ENCODE measurements around the gene FAR1.

The FAR1 gene

DNA sequence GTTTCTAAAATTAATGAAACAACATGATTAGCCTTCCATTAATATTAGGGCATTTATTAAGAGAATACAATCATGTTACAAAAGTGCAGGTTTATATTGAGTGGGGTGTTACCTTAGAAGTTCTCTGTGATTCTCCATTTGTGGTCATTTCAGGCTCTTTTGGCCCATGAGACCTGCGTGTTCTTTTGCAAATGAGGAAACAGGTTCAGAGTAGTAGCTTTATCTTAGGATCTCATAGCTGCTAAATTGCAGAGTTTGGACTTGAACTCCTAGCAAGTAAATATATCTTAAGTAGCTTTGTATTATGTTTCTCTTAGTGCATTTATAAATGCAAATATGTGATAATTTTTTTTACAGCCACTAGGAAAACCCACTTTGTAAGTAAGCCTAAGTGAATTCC, 18.3 kb downstream of the FAR1 start:
- Mint-ChIP-seq H3K27ac (no peak overlapping the region), H3K4me1 (no peaks in the 10 kb centered on the region), H3K4me3 (no peak overlapping the region), H3K36me3 (ENCODE audit: low read depth) (peaks cover 37% of the 10 kb centered on the region), H3K9me3 (peaks cover 22% of the 10 kb centered on the region), H3K27me3 (ENCODE audit: low read depth, poor library complexity) (no peaks in the 10 kb centered on the region)
- TF ChIP-seq, protein P1, sequence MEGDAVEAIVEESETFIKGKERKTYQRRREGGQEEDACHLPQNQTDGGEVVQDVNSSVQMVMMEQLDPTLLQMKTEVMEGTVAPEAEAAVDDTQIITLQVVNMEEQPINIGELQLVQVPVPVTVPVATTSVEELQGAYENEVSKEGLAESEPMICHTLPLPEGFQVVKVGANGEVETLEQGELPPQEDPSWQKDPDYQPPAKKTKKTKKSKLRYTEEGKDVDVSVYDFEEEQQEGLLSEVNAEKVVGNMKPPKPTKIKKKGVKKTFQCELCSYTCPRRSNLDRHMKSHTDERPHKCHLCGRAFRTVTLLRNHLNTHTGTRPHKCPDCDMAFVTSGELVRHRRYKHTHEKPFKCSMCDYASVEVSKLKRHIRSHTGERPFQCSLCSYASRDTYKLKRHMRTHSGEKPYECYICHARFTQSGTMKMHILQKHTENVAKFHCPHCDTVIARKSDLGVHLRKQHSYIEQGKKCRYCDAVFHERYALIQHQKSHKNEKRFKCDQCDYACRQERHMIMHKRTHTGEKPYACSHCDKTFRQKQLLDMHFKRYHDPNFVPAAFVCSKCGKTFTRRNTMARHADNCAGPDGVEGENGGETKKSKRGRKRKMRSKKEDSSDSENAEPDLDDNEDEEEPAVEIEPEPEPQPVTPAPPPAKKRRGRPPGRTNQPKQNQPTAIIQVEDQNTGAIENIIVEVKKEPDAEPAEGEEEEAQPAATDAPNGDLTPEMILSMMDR (IDR thresholded peaks at IDR 0.05) = no peak
- no peak for DNase-seq

DNA sequence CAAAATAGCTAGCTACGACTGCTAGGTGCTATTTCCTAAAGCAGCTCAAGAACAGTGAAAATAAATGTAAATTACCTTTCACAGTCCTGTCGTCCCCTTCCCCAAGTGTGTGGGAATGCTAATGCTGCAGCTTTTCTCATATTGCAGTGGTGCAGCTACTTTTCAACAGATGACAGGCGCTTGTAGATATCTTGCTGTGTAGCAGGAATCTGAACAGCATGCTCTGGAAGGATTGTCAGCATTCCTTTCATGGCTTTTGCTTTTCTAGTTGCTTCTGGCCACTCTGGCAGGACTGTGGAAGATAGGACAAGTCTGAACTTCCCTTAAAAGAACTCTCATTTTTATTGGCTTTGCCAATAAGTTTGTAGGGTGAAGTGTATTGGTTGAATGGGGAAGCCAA, 18.8 kb downstream of the FAR1 start:
- H3K9me3 Mint-ChIP-seq = peaks cover 22% of the 10 kb centered on the region
- TF ChIP-seq, protein P1 (IDR thresholded peaks at IDR 0.05) = no peak
- H3K27ac Mint-ChIP-seq = no peak overlapping the region
- no peak for DNase-seq
- H3K27me3 Mint-ChIP-seq (ENCODE audit: low read depth, poor library complexity) = no peaks in the 10 kb centered on the region
- peaks cover 37% of the 10 kb centered on the region for H3K36me3 Mint-ChIP-seq (ENCODE audit: low read depth)
- no peaks in the 10 kb centered on the region for H3K4me1 Mint-ChIP-seq
- no peak overlapping the region for H3K4me3 Mint-ChIP-seq

DNA sequence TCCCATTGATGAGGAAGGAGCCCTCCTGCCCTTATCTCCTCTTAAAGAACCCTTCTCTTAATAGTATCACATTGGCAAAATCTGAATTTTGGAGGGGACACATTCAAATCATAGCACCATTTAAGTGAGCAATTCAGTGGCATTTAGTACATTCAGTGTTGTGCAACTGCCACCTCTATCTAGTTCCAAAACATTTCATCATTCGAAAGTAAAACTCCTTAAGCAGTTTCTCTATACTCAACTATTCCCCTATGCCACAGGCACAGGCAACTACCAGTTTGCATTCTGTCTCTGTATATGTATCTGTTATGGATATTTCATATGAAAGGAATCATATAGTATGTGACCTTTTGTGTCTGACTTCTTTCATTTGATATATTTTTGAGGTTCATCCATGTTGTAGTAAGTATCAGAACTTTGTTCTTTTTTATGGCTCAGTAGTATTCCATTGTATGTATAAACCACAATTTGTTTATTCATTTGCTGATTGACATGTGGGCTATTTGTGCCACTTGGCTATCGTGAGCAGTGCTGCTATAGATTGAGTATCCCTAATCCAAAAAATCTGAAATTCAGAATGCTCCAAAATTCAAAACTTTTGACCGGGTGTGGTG, 22.9 kb downstream of the FAR1 start:
- H3K27me3 Mint-ChIP-seq (ENCODE audit: low read depth, poor library complexity) = no peaks in the 10 kb centered on the region
- peaks cover 17% of the 10 kb centered on the region for H3K4me1 Mint-ChIP-seq
- H3K36me3 Mint-ChIP-seq (ENCODE audit: low read depth) = peaks cover 52% of the 10 kb centered on the region
- no peak for DNase-seq
- no peak overlapping the region for H3K27ac Mint-ChIP-seq
- H3K9me3 Mint-ChIP-seq = peaks cover 22% of the 10 kb centered on the region
- TF ChIP-seq, protein P1 (IDR thresholded peaks at IDR 0.05) = no peak
- H3K4me3 Mint-ChIP-seq = no peak overlapping the region

DNA sequence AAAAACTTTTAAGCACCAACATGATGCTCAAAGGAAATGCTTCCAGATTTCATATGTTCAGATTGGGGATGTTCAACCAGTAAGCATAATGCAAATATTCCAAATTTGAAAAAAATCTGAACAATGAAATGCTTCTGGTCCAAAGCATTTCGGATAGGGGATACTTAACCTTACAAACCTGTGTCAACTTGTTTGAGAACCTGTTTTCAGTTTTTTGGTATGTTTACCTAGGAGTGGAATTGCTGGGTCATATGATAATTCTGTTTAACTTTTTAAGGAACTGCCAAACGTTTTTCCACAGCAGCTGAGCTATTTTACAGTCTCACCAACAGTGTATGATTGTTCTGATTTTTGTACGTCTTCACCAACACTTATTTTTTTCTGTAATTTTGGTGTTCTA, 23.7 kb downstream of the FAR1 start:
- DNase-seq = no peak
- no peak overlapping the region for H3K4me3 Mint-ChIP-seq
- H3K4me1 Mint-ChIP-seq = peaks cover 17% of the 10 kb centered on the region
- peaks cover 56% of the 10 kb centered on the region for H3K36me3 Mint-ChIP-seq (ENCODE audit: low read depth)
- no peak overlapping the region for H3K27ac Mint-ChIP-seq
- H3K27me3 Mint-ChIP-seq (ENCODE audit: low read depth, poor library complexity) = no peaks in the 10 kb centered on the region
- H3K9me3 Mint-ChIP-seq = peaks cover 22% of the 10 kb centered on the region
- TF ChIP-seq, protein P1 (IDR thresholded peaks at IDR 0.05) = no peak

DNA sequence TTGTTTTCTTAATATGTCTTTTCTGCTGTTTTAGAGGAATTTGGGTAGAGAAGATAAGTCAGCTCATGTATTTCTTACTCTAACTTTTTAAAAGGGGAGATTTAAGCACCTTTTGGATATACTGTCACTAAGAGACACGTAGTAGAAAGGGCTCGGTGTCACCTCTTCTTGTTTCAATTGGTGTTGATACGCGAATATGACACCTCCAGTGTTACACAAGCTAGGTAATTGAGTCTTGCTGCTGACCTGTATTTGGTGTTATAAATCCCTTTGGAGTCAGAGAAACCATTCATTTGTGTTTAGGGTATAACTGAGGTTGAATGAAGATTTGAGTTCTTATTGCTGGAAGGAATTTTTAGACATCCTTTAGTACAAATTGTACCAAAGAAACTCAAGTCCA, 25.6 kb downstream of the FAR1 start:
- Mint-ChIP-seq H3K9me3 (peaks cover 19% of the 10 kb centered on the region), H3K4me3 (no peak overlapping the region), H3K4me1 (peaks cover 17% of the 10 kb centered on the region), H3K36me3 (ENCODE audit: low read depth) (peaks cover 62% of the 10 kb centered on the region), H3K27me3 (ENCODE audit: low read depth, poor library complexity) (no peaks in the 10 kb centered on the region), H3K27ac (no peak overlapping the region)
- DNase-seq = no peak
- TF ChIP-seq, protein P1 (IDR thresholded peaks at IDR 0.05) = no peak

DNA sequence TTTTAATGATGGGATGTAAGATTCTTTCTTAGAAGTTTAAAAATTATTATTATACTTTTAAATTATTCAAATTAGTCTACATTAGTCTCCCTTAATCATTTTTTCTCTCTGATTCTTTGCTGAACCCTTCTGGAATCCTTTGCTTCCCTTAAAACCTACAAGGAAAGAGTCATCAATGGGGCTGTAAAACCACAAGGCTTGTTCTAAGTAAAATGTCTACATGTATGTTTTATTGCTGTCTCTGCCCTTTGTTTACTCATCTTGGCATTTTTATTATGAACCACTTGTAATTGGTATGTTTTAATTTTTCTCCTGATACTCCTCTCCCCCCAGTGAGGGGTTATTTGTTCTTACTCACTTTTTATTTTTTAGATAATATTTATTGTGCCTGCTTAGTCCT, 27.4 kb downstream of the FAR1 start:
- Mint-ChIP-seq H3K36me3 (ENCODE audit: low read depth) (peaks cover 47% of the 10 kb centered on the region), H3K27me3 (ENCODE audit: low read depth, poor library complexity) (no peaks in the 10 kb centered on the region), H3K27ac (no peak overlapping the region), H3K9me3 (peaks cover 3% of the 10 kb centered on the region), H3K4me1 (peaks cover 17% of the 10 kb centered on the region), H3K4me3 (no peak overlapping the region)
- TF ChIP-seq, protein P1 (IDR thresholded peaks at IDR 0.05) = no peak
- DNase-seq = no peak
